SW 1271 (cell line): ENCODE results near the gene FIGNL2.
A peak's percentile ranks its signal among the peaks of the same experiment; 100 is the strongest.
"Not testable (repeated sequence)": the region's sequence is repeated elsewhere in the genome, so short reads cannot be mapped to it uniquely, and the experiment has no call there.

Experiments
- DNase-seq, 2 experiments: peaks; one replicate each; lab custom pipeline; 2025; lab: John Stamatoyannopoulos, UW

FIGNL2 gene

GRCh38 chr12:51818086-51818485 is 30.4 kb downstream of the FIGNL2 start:
- DNase-seq = no peak

- no peak for DNase-seq
These were observed 31.2 kb downstream of the FIGNL2 start for GRCh38 chr12:51817027-51817953.

GRCh38 chr12:51815571-51815970 is 32.9 kb downstream of the FIGNL2 start:
- no peak for DNase-seq

GRCh38 chr12:51814311-51815088 is 34.0 kb downstream of the FIGNL2 start:
- DNase-seq = peak in 1 of 2 experiments; percentile 61

GRCh38 chr12:51813931-51814310 is 34.6 kb downstream of the FIGNL2 start:
- no peak for DNase-seq

DNA sequence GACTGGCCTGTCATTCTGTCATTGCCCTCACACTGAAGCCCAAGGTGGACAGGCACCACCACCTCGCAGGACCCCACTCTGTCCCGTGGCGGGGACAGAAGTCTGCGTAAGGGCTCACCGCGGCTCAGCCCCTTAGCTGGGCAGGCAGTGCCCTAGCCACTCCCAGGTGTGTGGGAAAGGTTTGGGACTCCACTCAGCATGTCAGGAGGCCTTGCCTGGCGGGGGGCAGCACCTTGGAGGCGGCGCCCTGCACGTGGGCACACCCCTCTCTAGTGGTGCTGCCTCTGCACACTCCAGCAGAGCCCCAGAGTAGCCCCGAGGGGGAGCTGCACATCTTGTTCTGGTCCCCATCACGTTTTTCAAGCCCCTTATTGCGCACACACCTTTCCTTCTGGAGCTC is 35.6 kb downstream of the FIGNL2 start:
- no peak for DNase-seq

DNA sequence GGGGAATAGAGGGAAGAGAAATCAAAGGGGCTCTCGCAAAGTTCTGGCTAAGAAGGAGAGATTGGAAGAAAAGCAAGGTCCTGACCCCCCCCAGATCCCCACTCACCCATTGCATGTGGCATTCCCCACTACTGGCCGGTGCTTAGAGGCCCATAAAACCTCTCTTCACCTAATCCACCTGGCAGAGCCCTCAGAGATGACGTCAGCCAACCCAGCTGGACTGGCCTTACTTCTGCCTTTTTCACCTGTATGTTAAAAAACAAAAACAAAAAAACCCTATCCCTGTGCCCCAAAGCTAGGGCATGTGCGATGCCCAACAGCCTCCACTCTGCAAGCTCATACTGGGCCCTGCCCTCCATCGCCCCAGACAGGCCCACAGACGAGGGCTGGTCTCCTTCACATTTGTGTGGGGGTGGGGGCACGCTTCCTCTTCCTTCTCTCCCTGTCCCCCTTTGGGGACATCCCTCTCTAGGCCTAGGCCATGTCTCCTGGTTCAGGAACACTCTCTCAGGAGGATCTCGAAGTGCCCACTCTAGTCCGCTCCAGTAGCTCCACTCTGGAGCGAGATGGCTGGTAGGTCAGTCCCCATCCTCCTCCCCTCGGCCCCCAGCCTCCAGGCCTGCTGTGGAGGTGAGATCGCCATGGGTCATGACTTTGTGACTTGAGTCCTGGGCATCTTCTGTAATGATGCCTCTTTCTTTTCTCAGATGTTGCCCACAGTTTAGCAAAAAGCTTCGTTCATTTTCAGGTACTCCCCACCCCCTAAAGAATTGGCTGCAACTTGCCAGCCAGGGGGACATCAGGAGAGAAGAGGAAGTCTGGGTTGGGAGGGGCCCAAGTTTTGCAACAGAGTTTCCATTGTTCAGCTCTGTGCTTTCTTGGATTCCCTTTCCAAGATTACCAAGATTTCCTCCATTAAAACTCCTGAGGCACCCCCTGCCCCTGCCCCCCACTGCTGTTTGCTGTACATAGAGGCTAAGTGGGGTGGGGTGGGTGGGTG is 37.0 kb downstream of the FIGNL2 start:
- DNase-seq = no peak

DNA sequence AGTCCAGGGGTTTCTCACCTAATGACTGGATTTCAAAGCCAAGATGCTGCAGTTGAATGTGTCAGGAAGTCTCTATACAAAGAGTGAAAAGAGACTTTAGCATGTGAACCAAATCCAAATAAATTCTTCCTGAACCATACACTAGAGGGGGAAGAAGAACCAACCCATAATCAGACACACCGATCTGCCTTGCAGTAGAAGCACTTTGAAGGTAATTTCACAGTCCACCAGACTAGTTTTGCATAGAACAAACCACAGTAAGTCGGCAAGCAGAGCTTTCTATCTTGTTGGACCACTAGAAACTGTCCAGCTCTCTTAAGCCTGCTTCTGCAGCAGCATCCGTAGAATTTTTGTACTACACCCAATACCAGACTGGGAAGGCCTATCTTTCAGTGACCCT is 39.3 kb downstream of the FIGNL2 start:
- DNase-seq = no peak

DNA sequence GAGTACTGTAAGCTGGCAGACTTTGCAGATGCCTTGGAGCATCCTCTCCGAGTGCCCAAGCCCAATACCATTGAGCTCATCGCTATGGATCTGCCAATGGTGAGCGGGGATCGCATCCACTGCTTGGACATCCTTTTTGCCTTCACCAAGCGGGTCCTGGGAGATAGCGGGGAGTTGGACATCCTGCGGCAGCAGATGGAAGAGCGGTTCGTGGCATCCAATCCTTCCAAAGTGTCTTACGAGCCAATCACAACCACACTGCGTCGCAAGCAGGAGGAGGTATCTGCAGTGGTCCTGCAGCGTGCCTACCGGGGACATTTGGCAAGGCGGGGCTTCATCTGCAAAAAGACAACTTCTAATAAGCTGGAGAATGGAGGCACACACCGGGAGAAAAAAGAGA is 41.6 kb downstream of the FIGNL2 start:
- DNase-seq = no peak

DNA sequence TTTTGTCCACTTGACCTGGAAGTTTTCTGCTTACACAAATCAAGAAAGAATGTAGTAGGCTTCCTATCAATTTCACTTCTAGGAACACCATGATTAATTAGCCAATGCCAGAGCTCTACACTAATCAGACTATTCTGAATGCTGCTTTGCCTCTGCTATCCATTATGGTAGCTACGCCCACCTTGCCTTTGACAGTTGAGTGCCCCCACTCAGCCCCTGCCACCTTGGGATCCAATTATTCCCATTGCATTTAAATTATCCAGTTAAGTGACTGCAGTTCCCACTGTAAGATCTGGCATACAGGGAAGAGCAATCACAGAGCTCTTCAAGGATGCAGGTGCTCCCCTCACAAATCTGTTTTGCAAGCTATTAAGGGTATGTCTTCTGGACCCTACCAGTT is 47.5 kb downstream of the FIGNL2 start:
- DNase-seq = no peak

GRCh38 chr12:51798501-51798900 is 50.0 kb downstream of the FIGNL2 start:
- DNase-seq = no peak

GRCh38 chr12:51798051-51798450 is 50.5 kb downstream of the FIGNL2 start:
- DNase-seq = not testable (repeated sequence)

DNA sequence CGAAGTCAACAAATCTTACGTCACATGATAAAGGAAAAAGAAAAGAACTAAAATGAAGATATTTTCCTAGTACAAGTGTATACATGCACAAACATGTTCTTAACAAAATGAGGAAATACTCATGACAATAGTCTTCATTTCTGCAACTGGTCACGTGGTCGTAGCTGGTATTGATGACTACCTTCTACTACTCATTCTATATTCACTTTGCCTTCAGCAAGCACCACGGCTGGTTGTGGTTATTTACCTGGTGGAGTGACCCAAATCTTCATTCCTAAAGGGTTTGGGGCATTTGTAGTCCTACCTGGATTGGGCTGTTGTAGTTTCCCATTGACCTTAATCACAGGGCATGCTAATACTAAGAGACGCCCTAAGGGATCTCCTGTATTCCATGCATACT is 51.2 kb downstream of the FIGNL2 start:
- no peak for DNase-seq

DNA sequence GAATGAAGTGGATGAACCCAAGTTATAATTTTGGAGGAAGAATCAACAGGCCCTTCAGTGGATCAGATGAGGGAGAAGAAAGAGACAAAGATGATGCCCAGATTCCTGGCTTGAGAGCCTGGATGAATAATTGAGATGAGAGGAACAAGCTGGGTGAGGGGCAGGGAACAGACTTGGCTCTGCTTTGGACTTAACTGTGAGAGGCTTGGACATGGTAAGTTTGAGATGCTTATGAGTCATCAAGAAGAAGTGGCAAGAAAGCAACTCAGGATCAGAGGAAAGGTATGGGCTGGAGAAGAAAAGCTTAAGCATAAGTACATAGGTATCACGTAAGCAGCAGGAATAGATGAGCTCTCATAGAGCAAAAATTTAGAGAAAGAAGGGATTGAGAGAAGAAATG is 55.3 kb downstream of the FIGNL2 start:
- DNase-seq = no peak

GRCh38 chr12:51792417-51792816 is 56.1 kb downstream of the FIGNL2 start:
- no peak for DNase-seq

GRCh38 chr12:51788876-51789275 is 59.6 kb downstream of the FIGNL2 start:
- DNase-seq = no peak

DNA sequence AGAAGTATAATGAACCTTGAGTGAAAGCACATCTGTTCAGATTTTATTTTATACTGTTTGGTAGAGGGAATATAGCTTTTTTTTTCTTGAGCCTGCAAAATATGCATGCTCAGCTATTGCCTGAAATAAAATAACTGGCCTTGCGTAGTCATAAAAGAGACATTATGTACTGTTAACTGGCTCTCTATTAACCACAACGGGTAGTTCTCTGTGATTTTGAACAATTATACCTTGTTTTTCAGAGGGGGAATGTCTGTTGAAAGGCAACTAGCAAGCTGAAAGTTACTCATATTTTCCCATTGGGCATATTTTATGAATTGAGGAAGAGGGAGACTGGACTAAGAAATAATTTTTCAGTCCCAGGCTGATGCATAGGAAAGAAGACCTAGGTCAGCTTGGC is 62.6 kb downstream of the FIGNL2 start:
- DNase-seq = no peak

- DNase-seq = no peak
These were observed 63.8 kb downstream of the FIGNL2 start for GRCh38 chr12:51784688-51785087.

DNA sequence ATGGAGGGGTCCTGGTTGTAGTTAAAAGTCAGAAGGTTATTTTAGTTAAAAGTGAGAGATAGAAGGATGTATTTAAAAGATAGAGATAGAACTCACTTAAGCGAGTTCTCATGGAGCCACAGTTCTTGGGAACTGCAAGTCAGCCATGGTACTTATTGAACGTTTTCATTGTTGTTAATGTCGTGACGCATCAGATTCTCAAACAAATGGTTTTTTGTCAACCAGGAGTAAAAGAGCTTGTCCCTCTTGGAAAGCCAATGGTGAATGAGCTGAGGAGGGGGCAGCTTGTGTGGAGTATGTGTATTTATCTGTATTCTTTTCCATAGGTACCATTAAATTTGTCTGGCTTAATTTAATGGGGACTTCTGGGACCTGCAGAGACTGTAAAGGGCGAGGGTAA is 68.6 kb downstream of the FIGNL2 start:
- DNase-seq = no peak

DNA sequence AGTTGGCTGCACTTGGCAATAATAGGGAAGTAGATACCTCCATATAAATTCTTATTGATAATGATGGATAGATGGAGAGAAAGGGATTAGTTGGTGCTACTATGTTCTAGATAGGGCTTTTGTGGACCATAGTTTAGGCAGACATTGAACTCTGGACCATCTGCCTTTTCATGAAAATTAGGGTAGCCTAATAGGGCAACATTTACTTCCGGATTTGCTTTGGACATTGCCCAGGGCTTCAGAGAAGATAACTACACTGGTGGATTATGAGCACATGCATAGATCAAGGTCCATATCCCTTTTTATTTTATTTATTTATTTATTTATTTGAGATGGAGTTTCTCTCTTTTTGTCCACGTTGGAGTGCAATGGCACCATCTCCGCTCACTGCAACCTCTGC is 70.5 kb downstream of the FIGNL2 start:
- DNase-seq = no peak

- DNase-seq = no peak
These were observed 71.1 kb downstream of the FIGNL2 start for GRCh38 chr12:51777457-51777856.

DNA sequence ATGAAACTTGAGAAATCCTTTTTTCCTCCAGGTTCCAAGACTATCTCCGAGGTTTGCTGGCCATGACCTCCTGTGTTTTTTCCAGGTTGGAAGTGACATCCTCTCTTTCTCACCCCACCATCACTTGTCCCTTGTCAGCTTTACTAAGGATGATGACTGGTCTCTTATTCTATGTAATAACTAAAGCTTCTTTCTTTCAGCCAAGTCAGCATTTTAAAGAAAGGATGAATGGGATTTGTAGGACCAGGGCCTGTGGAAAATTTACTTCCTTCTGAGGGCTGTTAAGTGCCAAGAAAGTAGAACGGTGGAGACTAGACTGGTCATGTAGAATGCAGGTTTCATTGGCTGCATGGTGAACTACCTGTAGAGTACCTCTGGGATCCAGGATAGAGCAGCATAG is 73.6 kb downstream of the FIGNL2 start:
- DNase-seq = no peak
